HG03159 (cell line): Measurements from ENCODE around the gene A4GALT.
"Not testable (repeated sequence)": the region's sequence is repeated elsewhere in the genome, so short reads cannot be mapped to it uniquely, and the experiment has no call there.

Source experiments
- ATAC-seq: cut with Tn5 transposase; IDR thresholded peaks from one replicate; pipeline ENCODE4 v1.9.1; 2021; ENCODE audit warnings: mild to moderate bottlenecking, moderate library complexity; ENCODE audit not compliant: unreplicated experiment

Gene A4GALT

GRCh38 chr22:42743501-42743991 lies 22.9 kb upstream of the A4GALT start:
- ATAC-seq: no peak

DNA sequence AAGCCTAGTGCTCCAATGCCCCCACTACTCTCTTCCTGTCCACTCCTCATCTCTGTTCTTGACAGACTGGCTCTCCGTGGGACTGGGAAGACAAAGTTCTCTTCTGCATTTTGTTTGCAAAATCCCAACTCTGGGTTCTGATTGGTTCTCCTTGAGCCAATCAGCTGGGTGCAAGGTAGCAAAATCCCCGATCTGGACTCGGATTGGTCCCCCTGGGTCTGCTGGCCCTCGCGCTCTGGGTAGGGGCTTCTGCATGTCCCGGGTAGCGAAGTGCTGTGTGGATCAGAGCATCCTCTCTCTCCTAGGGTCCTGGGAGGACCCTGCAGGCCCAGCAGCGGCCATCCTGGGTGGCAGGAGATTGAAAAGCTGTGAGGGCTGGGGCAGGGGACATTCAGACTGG lies 22.3 kb upstream of the A4GALT start:
- ATAC-seq: no peak

- ATAC-seq: not testable (repeated sequence)
Measured at GRCh38 chr22:42740320-42740719, 19.6 kb upstream of the A4GALT start.

- ATAC-seq: no peak
Measured at GRCh38 chr22:42734406-42734805, 13.7 kb upstream of the A4GALT start.

DNA sequence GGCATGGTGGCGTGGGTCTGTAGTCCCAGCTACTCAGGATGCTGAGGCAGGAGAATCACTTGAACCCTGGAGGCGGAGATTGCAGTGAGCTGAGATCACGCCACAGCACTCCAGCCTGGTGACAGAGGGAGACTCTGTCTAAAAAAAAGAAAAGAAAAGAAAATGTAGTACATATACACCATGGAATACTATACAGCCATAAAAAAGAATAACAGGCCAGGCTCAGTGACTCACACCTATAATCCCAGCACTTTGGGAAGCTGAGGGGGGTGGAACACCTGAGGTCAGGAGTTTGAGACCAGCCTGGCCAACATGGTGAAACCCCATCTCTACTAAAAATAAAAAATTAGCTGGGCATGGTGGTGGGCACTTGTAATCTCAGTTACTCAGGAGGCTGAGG lies 12.7 kb upstream of the A4GALT start:
- not testable (repeated sequence) for ATAC-seq

- ATAC-seq: no peak
Measured at GRCh38 chr22:42732081-42732480, 11.4 kb upstream of the A4GALT start.

DNA sequence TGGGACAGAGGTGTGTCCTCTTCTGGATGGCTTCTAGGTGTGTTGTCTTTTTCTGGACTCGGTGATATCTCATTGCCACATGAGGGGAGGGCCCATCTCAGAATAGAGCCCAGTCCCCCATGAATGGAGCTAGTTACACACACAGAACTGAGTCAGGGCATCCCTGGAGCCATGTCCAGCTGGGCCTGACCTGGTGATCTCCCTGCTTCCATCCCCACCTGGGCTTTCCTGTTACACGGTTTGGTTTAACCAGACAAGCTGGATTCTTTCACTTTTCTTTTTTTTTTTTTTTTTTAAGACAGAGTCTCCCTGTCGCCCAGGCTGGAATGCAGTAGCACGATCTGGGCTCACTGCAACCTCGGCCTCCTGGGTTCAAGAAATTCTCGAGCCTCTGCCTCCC lies 6.1 kb upstream of the A4GALT start:
- no peak for ATAC-seq

- no peak for ATAC-seq
Measured at GRCh38 chr22:42725606-42726355, 5.1 kb upstream of the A4GALT start.

DNA sequence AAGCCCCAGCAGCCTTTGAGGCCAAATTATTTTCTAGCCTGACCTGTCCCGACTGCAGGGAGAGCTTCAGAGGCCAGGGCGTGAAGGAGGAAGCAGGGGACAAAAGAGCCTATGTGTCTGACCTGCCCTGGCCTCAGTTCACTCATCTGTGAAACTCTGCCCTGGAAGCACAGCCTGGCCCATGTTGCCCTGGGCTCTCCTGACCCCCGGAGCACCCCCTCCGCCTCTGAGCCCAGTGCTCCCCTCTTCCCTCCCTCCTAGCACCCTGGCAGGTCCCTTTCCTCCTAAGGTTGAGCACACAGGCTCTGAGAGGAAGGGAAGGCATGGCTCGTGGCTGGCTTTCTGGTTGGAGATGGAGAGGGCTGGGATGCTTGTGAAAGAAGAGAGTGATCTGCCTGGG lies 3.4 kb upstream of the A4GALT start:
- ATAC-seq: no peak

DNA sequence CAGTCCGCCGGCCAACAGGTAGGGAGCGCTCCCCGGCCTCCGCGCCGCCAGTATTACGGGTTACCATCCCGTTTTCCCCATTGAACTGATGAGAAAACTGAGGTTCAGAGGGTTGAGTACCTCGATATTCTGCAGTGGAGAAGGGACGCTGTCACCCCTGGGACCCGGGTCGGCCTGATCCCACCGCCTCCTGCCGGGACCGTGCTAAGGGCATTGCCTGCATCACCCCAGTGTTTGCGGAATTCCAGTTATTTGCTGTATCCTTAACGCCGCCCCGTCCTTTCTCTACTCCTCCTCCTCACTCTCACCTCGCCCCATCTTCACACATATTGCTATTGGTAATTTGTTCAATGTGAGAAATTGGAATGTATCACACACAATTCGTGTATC lies 370 bp upstream of the A4GALT start:
- ATAC-seq: no peak

DNA sequence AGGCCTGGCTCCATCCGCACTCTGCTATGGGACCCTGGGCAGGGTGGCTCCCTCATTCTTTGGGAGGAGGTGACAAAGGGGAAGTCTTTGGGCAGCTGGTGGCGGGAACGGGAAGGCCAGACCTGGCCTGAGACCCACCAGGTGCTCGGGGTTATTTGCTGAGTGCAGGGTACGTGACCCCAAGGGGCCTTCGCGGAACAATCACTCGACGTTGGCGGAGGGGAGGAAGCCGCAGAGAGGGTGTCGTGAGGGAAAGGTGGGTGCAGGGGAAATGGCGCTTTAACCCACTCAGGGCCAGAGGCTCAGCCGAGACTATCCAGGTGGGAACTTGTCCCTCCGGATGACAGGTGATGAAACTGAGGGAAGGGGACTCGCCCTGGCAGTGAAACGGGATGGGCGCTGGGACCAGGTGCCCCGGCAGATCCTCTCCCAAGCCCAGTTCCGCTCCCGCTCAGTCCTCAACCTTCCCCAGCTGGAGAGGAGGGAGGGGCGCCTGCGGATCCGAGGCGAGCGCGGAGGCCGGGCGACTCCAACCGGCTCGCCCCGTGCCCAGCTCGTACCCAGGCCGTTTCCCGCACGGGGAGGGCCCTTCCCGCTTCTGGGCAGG lies 911 bp downstream of the A4GALT start:
- no peak for ATAC-seq

GRCh38 chr22:42719133-42719532 lies 1.5 kb downstream of the A4GALT start:
- no peak for ATAC-seq

DNA sequence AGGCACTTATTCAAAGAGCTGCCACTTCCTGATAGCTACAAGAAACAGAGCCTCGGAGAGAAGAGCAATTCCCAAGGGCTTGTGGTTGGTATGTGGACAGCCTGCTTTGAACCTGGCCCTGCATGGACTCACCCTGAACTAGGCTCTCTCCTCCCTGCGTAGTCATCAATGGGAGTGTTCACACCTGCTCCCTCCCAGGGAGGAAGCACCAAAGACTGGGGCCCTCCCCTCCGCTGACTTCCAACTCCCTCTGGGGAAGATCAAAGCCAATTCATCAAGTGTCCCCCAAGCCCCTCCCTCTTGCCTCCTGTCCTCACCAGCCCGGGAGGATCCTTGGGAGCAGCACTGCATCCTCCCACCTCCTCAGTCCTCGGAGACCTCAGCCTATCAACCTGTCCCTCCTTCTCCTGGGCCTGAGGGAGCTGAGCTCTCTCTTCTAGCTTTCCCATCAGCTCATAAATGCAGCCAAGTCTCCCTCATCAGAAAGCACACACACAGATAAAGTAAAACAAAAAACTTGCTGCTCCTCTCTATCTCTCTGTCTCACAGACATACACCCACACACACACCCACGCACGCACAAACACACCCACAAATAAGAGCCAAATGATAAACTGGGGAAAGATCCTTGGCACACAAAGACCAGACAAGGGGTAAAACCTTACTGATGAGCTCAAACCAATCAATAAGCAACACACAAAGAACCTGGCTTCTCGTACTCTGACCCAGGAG lies 3.3 kb downstream of the A4GALT start:
- no peak for ATAC-seq

DNA sequence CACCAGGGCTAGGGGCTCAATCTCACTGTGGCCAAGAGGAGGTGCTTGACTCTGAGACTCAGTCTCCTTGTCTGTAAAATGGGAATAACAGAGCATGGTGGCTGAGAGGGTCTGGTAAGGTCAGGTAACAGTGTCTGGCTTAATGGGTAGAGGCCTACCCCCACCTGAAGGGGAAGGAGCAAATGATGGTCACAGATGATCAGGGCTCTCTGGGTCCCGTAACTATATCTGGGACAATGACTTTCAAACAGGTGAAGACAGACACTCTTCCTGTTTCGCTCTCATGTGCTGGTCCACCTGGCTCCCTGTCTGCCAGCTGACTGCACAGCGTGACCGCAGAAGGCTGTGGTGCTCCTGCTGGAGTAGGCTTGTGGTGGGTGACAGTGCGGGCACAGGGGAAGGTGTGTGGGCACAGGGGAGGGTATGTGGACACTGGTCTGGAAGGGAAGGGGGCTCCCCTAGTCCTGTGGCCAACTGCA lies 4.0 kb downstream of the A4GALT start:
- no peak for ATAC-seq

- no peak for ATAC-seq
Measured at GRCh38 chr22:42716221-42716620, 4.4 kb downstream of the A4GALT start.

- no peak for ATAC-seq
Measured at GRCh38 chr22:42714768-42715390, 5.8 kb downstream of the A4GALT start.

DNA sequence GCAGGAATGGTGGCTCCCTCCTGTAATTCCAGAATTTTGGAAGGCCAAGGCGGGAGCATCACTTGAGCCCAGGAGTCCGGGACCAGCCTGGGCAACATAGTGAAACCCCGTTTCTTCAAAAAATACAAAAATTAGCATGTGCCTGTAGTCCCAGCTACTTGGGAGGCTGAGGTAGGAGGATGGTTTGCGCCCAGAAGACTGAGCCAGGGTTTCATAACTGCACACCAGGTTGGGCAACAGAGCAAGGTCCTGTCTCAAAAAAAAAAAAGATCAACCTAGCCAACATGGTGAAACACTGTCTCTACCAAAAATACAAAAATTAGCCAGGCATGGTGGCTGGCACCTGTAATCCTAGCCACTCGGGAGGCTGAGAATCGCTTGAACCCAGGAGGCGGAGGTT lies 6.4 kb downstream of the A4GALT start:
- no peak for ATAC-seq

- ATAC-seq: no peak
Measured at GRCh38 chr22:42711895-42712837, 8.5 kb downstream of the A4GALT start.

DNA sequence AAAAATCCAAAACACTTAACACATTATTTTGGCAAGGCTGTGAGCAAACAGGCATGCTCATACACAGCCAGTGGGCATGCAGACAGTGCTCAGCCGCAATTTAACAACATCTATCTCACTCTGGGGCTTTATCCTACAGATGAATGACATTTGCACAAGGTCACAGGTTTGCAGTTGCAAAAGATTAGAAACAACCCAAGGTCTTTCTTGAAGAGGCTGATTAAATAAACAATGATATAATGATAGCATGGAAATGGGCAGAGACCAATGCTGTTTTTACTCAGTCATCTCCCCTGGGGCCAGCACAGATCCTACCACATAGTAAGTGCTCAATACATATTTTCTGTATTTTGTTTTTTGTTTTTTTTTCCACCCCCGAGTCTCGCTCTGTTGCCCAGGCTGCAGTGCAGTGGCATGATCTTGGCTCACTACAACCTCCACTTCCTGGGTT lies 9.4 kb downstream of the A4GALT start:
- no peak for ATAC-seq

DNA sequence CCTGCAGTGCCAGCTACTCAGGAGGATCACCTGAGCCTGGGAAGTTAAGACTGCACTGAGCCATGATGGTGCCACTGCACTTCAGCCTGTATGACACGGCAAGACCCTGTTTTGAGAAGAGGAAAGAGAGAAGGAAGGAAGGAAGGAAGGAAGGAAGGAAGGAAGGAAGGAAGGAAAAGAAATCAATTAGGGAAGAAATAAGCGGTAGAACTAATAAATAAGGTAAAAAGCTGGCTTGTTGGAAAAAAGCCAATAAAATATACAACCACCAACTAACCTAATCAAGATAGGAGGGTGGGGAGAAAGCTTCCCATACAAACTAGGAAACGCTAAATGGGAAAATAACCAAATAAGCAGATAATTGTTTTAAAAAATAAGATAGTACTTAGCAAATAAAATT lies 12.3 kb downstream of the A4GALT start:
- ATAC-seq: no peak
